GM18502 (cell line): Measurements from ENCODE around the gene SCYL1.
A peak's percentile ranks its signal among the peaks of the same experiment; 100 is the strongest.

ENCODE experiments used
- ATAC-seq: cut with Tn5 transposase; IDR thresholded peaks from one replicate; pipeline ENCODE4 v1.9.1; 2021; ENCODE audit warnings: mild to moderate bottlenecking; ENCODE audit not compliant: unreplicated experiment, poor library complexity

Gene SCYL1

GRCh38 chr11:65492637-65493366 is 32.1 kb upstream of the SCYL1 start:
- ATAC-seq: no peak

- ATAC-seq: no peak
Observed at GRCh38 chr11:65493367-65494176, 31.3 kb upstream of the SCYL1 start.

- peak; percentile 0 for ATAC-seq
Observed at GRCh38 chr11:65496304-65497140, 28.4 kb upstream of the SCYL1 start.

- ATAC-seq: peak; percentile 65
Observed at GRCh38 chr11:65497141-65498041, 27.5 kb upstream of the SCYL1 start.

GRCh38 chr11:65498042-65498726 is 26.7 kb upstream of the SCYL1 start:
- ATAC-seq: no peak

- no peak for ATAC-seq
Observed at GRCh38 chr11:65498727-65498976, 26.2 kb upstream of the SCYL1 start.

- no peak for ATAC-seq
Observed at GRCh38 chr11:65498977-65499712, 25.7 kb upstream of the SCYL1 start, which contains the start of gene MALAT1. MALAT1 (plus strand) TSS chr11:65499045.

GRCh38 chr11:65499713-65500386 is 25.0 kb upstream of the SCYL1 start:
- ATAC-seq: no peak

GRCh38 chr11:65500387-65501185 is 24.3 kb upstream of the SCYL1 start:
- ATAC-seq: no peak

GRCh38 chr11:65501186-65501471 is 23.8 kb upstream of the SCYL1 start:
- ATAC-seq: no peak

- no peak for ATAC-seq
Observed at GRCh38 chr11:65501472-65502273, 23.2 kb upstream of the SCYL1 start.

- no peak for ATAC-seq
Observed at GRCh38 chr11:65502274-65502554, 22.7 kb upstream of the SCYL1 start.

GRCh38 chr11:65502555-65503367 is 22.1 kb upstream of the SCYL1 start:
- no peak for ATAC-seq

- no peak for ATAC-seq
Observed at GRCh38 chr11:65503368-65503948, 21.4 kb upstream of the SCYL1 start.

GRCh38 chr11:65503949-65504673 is 20.8 kb upstream of the SCYL1 start:
- no peak for ATAC-seq
